Measurements from ENCODE around the gene NCKAP5. TPM values are rescaled to one million over a fixed set of nuclear protein-coding genes. Genes with fewer than 3 reads are reported as not detected.

NCKAP5 gene
- total and polyA plus RNA-seq, 4 donors = 0.57 to 2.8 (median 2.4) TPM

GRCh38 chr2:132751836-132752235 is 816.4 kb downstream of the NCKAP5 start:
- no peaks in the 10 kb centered on the region for H3K4me1 ChIP-seq (ENCODE audit: control insufficient read depth in 4 of 4, insufficient read depth in 4 of 4, low read length in 3 of 4)
- no peaks in the 10 kb centered on the region for H3K27me3 ChIP-seq (ENCODE audit: control insufficient read depth in 4 of 4, insufficient read depth in 4 of 4, low read length in 3 of 4)
- H3K4me3 ChIP-seq (ENCODE audit: low read depth in 1 of 3, low read length in 3 of 3) = no peak overlapping the region
- H3K9ac ChIP-seq (ENCODE audit: low read depth in 1 of 2, low read length in 2 of 2) = no peak overlapping the region
- TF ChIP-seq HNF4A (conservative IDR thresholded peaks at IDR 0.05) (no peak), ZBTB33 (IDR thresholded peaks at IDR 0.05) (no peak), EGR1 (IDR thresholded peaks at IDR 0.05; ENCODE audit: low read depth in 2 of 2) (no peak), RAD21 (IDR thresholded peaks at IDR 0.05) (no peak), YY1 (IDR thresholded peaks at IDR 0.05) (no peak), MAX (IDR thresholded peaks at IDR 0.05) (no peak), TAF1 (conservative IDR thresholded peaks at IDR 0.05) (no peak), JUND (IDR thresholded peaks at IDR 0.05) (no peak)
- H3K9me3 ChIP-seq (ENCODE audit: control insufficient read depth in 4 of 4, low read length in 3 of 4) = no peaks in the 10 kb centered on the region
- no peak for DNase-seq (ENCODE audit: low spot score)
- H3K36me3 ChIP-seq (ENCODE audit: control insufficient read depth in 4 of 4, insufficient read depth in 3 of 4, low read depth in 1 of 4, low read length in 3 of 4) = no peaks in the 10 kb centered on the region
- H3K27ac ChIP-seq (ENCODE audit: low read depth in 1 of 2, low read length in 2 of 2) = no peak overlapping the region

- Histone ChIP-seq H3K4me3 (ENCODE audit: low read depth in 1 of 3, low read length in 3 of 3) (no peak overlapping the region), H3K27me3 (ENCODE audit: control insufficient read depth in 4 of 4, insufficient read depth in 4 of 4, low read length in 3 of 4) (no peaks in the 10 kb centered on the region), H3K4me1 (ENCODE audit: control insufficient read depth in 4 of 4, insufficient read depth in 4 of 4, low read length in 3 of 4) (no peaks in the 10 kb centered on the region)
These were observed 817.7 kb downstream of the NCKAP5 start for GRCh38 chr2:132750606-132751005.

More at GRCh38 chr2:132750606-132751005, 817.7 kb downstream of the NCKAP5 start:
- no peaks in the 10 kb centered on the region for H3K36me3 ChIP-seq (ENCODE audit: control insufficient read depth in 4 of 4, insufficient read depth in 3 of 4, low read depth in 1 of 4, low read length in 3 of 4)
- H3K9me3 ChIP-seq (ENCODE audit: control insufficient read depth in 4 of 4, low read length in 3 of 4) = no peaks in the 10 kb centered on the region
- no peak overlapping the region for H3K9ac ChIP-seq (ENCODE audit: low read depth in 1 of 2, low read length in 2 of 2)
- no peak for TF ChIP-seq SP1 (IDR thresholded peaks at IDR 0.05)
- TF ChIP-seq RXRA (IDR thresholded peaks at IDR 0.05) = no peak
- TF ChIP-seq EGR1 (IDR thresholded peaks at IDR 0.05; ENCODE audit: low read depth in 2 of 2) = no peak
- no peak for TF ChIP-seq FOXA2 (IDR thresholded peaks at IDR 0.05)
- no peak for TF ChIP-seq ATF3 (IDR thresholded peaks at IDR 0.05)
- TF ChIP-seq REST (IDR thresholded peaks at IDR 0.05) = no peak
- TF ChIP-seq GABPA (IDR thresholded peaks at IDR 0.05 in 1 of 2, conservative IDR thresholded peaks at IDR 0.05 in 1 of 2) = no peak
- no peak for TF ChIP-seq CTCF (IDR thresholded peaks at IDR 0.05; ENCODE audit: low read depth, low read length, missing input control)
- no peak for TF ChIP-seq YY1 (IDR thresholded peaks at IDR 0.05)
- no peak for TF ChIP-seq NR2F2 (IDR thresholded peaks at IDR 0.05)
- no peak for TF ChIP-seq RAD21 (IDR thresholded peaks at IDR 0.05)
- no peak for TF ChIP-seq TAF1 (conservative IDR thresholded peaks at IDR 0.05)
- TF ChIP-seq HNF4G (IDR thresholded peaks at IDR 0.05) = no peak
- no peak for TF ChIP-seq MAX (IDR thresholded peaks at IDR 0.05)
- no peak for TF ChIP-seq HNF4A (conservative IDR thresholded peaks at IDR 0.05)
- TF ChIP-seq FOXA1 (IDR thresholded peaks at IDR 0.05) = no peak
- no peak for TF ChIP-seq ZBTB33 (IDR thresholded peaks at IDR 0.05)
- no peak for TF ChIP-seq JUND (IDR thresholded peaks at IDR 0.05)
- no peak overlapping the region for H3K27ac ChIP-seq (ENCODE audit: low read depth in 1 of 2, low read length in 2 of 2)
- DNase-seq (ENCODE audit: low spot score) = no peak
